ENCODE measurements around the gene MYRF. TPM values are rescaled to one million over a fixed set of nuclear protein-coding genes. Genes with fewer than 3 reads are reported as not detected.
A peak's percentile ranks its signal among the peaks of the same experiment; 100 is the strongest.

The MYRF gene
- total RNA-seq, 2 donors from 2014 or later = 1.2 to 5.9 TPM

DNA sequence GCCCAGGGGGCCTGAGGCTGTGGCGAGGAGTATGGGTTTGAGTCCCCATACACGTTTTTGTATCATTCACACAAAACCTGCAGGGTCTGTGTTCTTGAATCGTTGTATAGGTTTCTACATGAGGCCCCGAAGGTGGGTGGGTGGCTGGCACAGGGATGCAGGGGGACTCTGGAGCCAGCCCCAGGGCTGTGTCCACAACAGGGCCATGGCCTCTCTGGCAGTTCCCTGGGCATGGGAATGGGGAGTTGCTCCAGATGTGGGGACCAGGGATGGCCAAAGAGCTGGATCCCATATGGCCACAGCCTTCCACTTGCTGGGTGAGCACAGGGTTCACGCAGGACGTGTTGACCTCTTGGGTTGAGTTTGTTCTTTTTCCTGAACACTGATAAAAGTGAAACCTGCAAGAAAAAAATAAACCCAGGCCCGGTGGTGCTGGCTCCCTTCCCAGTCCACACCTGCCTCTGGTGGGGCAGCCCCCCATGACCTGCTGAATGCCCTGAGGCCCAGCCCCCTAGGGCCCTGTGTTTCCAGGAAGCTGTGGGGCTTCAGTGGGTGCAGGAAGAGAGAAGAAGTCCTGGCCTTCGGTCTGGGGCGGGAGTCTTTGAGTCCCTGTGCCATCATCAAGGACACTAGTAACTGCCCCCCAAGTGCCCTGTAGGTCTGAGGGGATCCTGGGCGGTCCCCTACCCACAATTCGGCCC lies 16.1 kb downstream of the MYRF start:
- H3K36me3 Mint-ChIP-seq (ENCODE audit: low read depth) = no peaks in the 10 kb centered on the region
- no peak overlapping the region for H3K27ac Mint-ChIP-seq
- H3K4me1 Mint-ChIP-seq = no peaks in the 10 kb centered on the region
- no peaks in the 10 kb centered on the region for H3K27me3 Mint-ChIP-seq
- H3K4me3 Mint-ChIP-seq = no peak overlapping the region
- ATAC-seq (replicated peaks) = no peak
- no peaks in the 10 kb centered on the region for H3K9me3 Mint-ChIP-seq

DNA sequence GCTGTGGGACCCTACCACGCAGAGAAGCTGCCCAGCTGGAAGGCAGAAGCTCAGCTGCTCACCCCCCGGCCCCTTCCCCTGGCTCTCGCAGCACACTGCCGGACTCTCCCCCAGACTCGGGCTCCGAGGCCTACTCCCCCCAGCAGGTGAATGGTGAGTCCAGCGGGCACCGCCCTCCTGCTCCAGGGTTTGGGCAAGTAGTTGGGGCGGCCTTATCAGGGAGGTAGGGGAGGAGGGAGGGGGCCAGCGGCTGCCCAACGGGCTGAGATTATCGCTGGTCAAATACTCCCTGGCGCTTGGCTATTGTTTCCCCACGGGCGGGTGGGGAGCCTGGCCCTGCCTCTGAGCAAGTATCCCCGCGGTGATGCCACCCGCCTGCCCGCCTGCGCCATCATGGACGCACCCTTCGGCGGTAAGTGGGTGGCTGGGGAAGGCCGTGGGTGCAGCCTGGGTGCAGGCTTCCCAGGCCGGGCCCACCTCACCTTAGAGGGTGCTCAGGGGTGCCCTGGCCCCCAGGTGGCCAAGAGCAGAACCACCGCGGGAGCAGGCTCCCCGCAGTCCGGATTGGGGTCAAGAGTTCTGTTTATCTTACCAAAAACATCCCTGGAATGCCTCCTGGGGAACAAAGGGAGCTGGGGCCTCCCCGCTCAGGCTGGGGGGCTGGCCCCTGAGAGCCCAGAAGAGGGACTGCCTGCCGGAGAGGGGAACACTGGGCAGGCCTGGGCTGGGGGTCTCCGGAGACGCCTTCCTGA lies 16.9 kb downstream of the MYRF start:
- no peaks in the 10 kb centered on the region for H3K36me3 Mint-ChIP-seq (ENCODE audit: low read depth)
- no peak overlapping the region for H3K4me3 Mint-ChIP-seq
- no peak overlapping the region for H3K27ac Mint-ChIP-seq
- H3K9me3 Mint-ChIP-seq = no peaks in the 10 kb centered on the region
- H3K4me1 Mint-ChIP-seq = no peaks in the 10 kb centered on the region
- ATAC-seq (replicated peaks) = no peak
- no peaks in the 10 kb centered on the region for H3K27me3 Mint-ChIP-seq

DNA sequence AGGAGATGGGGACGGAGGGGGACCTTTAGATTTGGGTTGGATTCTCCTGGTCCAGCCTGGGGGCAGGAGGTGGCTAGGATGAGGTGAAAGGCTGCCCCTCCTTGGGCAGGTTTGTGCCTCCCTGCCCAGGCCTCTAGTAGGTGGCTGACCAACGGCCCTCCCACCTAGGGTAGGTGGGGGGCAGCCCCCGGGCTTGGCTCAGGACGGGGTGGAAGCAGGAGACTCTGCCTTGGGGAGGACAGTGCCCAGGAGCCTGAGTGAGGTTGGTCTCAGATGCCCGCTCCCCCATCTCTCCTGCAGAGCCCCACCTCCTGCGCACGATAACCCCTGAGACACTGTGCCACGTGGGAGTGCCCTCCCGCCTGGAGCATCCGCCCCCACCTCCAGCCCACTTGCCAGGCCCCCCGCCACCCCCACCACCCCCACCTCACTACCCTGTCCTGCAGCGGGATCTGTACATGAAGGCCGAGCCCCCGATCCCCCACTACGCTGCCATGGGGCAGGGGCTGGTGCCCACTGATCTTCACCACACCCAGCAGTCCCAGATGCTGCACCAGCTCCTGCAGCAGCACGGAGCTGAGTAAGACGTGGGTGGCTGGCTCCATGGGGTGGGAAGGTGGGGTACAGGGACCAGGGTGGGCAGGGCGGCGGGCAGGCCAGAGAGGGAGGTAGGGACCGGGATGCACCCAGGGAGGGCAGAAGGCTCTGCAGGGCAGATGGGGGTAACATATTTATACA lies 17.7 kb downstream of the MYRF start:
- no peak overlapping the region for H3K4me3 Mint-ChIP-seq
- no peaks in the 10 kb centered on the region for H3K4me1 Mint-ChIP-seq
- H3K27ac Mint-ChIP-seq = no peak overlapping the region

GRCh38 chr11:61771195-61771894 lies 18.9 kb downstream of the MYRF start:
- Mint-ChIP-seq H3K36me3 (ENCODE audit: low read depth) (no peaks in the 10 kb centered on the region), H3K27ac (peak overlapping the region; percentile 74), H3K27me3 (no peaks in the 10 kb centered on the region), H3K4me1 (no peaks in the 10 kb centered on the region), H3K9me3 (no peaks in the 10 kb centered on the region), H3K4me3 (no peak overlapping the region)
- ATAC-seq (replicated peaks) = no peak

More for the DNA sequence above, 17.7 kb downstream of the MYRF start:
- no peaks in the 10 kb centered on the region for H3K9me3 Mint-ChIP-seq
- H3K36me3 Mint-ChIP-seq (ENCODE audit: low read depth) = no peaks in the 10 kb centered on the region
- no peaks in the 10 kb centered on the region for H3K27me3 Mint-ChIP-seq
- no peak for ATAC-seq (replicated peaks)

DNA sequence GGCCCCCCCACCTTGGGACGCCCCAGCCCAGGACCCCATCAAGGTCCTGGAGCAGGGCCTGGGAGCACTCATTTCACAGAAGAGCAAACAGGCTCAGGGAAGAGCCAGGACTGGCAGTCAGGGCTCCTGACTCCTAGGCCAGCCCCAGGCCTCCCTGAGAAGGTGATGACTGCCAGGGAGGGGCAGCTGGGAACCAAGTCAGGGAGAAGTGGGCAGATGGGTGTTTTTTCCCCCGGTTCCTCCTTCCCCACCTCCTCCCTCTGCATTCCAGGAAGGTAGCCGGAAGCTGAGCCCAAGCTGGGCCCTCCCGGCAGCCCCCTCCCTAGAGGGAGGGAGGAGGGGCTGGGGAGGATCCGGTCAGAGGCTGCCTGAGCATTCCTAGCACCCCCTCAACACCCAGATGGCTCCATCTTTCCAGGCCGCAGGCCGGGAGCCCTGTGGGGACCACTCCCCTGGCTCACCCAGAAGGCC lies 19.6 kb downstream of the MYRF start:
- no peaks in the 10 kb centered on the region for H3K36me3 Mint-ChIP-seq (ENCODE audit: low read depth)
- ATAC-seq (replicated peaks) = no peak
- H3K9me3 Mint-ChIP-seq = no peaks in the 10 kb centered on the region
- no peaks in the 10 kb centered on the region for H3K27me3 Mint-ChIP-seq
- no peak overlapping the region for H3K4me3 Mint-ChIP-seq
- H3K27ac Mint-ChIP-seq = no peak overlapping the region
- H3K4me1 Mint-ChIP-seq = no peaks in the 10 kb centered on the region

DNA sequence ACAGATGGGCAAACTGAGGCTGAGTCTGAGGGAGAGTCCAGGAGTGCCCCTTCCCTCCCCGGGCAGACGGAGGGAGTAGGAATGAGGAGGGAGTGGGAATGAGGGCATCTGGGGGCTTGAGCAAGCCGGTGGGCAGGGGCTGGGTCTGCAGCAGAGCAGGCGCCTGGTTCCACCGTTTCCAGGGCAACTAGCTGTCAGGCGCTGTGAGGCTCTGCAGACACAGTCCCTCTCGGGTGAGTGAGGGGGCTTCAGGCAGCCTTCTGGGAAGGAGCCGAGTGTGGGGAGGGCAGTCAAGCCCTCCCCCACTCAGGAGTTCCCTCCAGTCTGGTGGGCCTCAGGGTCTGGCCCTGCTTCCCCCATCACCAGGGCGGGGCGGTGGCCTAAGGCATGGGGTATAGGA lies 20.9 kb downstream of the MYRF start:
- no peaks in the 10 kb centered on the region for H3K27me3 Mint-ChIP-seq
- no peak overlapping the region for H3K4me3 Mint-ChIP-seq
- no peak for ATAC-seq (replicated peaks)
- H3K4me1 Mint-ChIP-seq = no peaks in the 10 kb centered on the region
- peak overlapping the region; percentile 59 for H3K27ac Mint-ChIP-seq
- no peaks in the 10 kb centered on the region for H3K36me3 Mint-ChIP-seq (ENCODE audit: low read depth)
- H3K9me3 Mint-ChIP-seq = no peaks in the 10 kb centered on the region

GRCh38 chr11:61773809-61774208 lies 21.4 kb downstream of the MYRF start:
- Mint-ChIP-seq H3K27ac (no peak overlapping the region), H3K27me3 (no peaks in the 10 kb centered on the region), H3K4me1 (no peaks in the 10 kb centered on the region), H3K4me3 (no peak overlapping the region), H3K36me3 (ENCODE audit: low read depth) (no peaks in the 10 kb centered on the region), H3K9me3 (no peaks in the 10 kb centered on the region)
- ATAC-seq (replicated peaks) = no peak

DNA sequence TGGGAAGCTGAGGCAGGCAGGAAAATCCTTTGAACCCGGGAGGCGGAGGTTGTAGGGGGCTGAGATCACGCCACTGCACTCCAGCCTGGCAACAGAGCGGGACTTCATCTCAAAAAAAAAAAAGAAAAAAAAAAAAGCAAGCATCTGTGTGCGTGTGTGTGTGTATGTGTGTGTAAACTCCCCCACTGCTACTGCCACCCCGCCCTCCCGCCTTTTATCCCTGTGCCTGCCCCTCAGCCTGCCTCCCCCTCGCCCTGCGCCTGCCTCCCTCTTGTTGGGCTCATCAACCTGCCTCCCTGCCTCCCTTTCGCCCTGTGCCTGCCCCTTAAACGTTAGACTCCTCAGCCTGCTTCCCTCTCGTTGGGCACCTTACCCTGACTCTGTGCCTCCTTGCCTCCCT lies 22.0 kb downstream of the MYRF start:
- H3K9me3 Mint-ChIP-seq = no peaks in the 10 kb centered on the region
- H3K36me3 Mint-ChIP-seq (ENCODE audit: low read depth) = no peaks in the 10 kb centered on the region
- ATAC-seq (replicated peaks) = no peak
- no peak overlapping the region for H3K27ac Mint-ChIP-seq
- H3K4me1 Mint-ChIP-seq = no peaks in the 10 kb centered on the region
- no peak overlapping the region for H3K4me3 Mint-ChIP-seq
- no peaks in the 10 kb centered on the region for H3K27me3 Mint-ChIP-seq

GRCh38 chr11:61775106-61775505 lies 22.7 kb downstream of the MYRF start:
- no peaks in the 10 kb centered on the region for H3K4me1 Mint-ChIP-seq
- no peaks in the 10 kb centered on the region for H3K27me3 Mint-ChIP-seq
- no peaks in the 10 kb centered on the region for H3K9me3 Mint-ChIP-seq

GRCh38 chr11:61775606-61776554 lies 23.4 kb downstream of the MYRF start:
- Mint-ChIP-seq H3K4me1 (no peaks in the 10 kb centered on the region), H3K4me3 (peak overlapping the region; percentile 39), H3K36me3 (ENCODE audit: low read depth) (no peaks in the 10 kb centered on the region), H3K27me3 (no peaks in the 10 kb centered on the region), H3K27ac (no peak overlapping the region), H3K9me3 (no peaks in the 10 kb centered on the region)
- ATAC-seq (replicated peaks) = no peak

More at GRCh38 chr11:61775106-61775505, 22.7 kb downstream of the MYRF start:
- no peak overlapping the region for H3K4me3 Mint-ChIP-seq
- no peak for ATAC-seq (replicated peaks)
- no peaks in the 10 kb centered on the region for H3K36me3 Mint-ChIP-seq (ENCODE audit: low read depth)
- H3K27ac Mint-ChIP-seq = no peak overlapping the region

- peak; percentile 68 for ATAC-seq (replicated peaks)
- Mint-ChIP-seq H3K4me1 (no peaks in the 10 kb centered on the region), H3K27me3 (no peaks in the 10 kb centered on the region), H3K9me3 (no peaks in the 10 kb centered on the region), H3K4me3 (peak overlapping the region; percentile 39), H3K36me3 (ENCODE audit: low read depth) (no peaks in the 10 kb centered on the region), H3K27ac (no peak overlapping the region)
These were observed 24.2 kb downstream of the MYRF start for GRCh38 chr11:61776561-61777075.

DNA sequence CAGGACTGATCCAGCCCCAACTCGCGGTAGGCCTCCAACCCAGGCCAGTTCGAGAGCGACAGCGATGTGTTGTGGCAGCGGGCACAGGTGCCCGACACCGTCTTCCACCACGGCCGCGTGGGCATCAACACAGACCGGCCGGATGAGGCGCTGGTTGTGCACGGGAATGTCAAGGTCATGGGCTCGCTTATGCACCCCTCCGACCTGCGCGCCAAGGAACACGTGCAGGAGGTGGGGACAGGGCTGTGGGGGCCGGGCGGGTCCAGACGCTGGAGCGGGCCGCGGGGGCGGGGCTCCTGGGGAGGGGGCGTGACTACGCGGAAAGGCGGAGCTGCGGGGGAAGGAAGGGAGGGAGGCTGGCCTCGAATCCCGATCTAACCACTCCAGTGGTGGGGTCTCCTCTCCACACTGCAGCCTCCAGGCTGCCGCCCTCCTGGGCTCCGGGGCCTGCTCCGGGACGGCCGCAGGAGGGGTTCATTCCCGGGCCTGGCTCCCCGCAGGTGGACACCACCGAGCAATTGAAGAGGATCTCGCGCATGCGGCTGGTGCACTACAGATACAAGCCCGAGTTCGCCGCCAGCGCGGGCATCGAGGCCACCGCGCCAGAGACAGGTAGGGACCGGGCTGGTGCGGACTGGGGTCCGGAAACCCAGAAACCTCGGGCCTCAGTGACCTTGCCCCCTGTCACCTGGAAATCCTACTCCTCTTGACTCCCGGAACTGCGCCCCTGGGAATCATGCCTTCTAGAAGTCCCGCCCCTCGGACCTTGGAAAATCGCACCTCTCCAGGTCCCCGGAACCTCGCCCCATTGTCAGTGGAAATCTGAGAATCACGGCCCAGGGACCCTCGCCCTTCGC lies 25.0 kb downstream of the MYRF start:
- ATAC-seq (replicated peaks) = peak; percentile 36
- no peak overlapping the region for H3K27ac Mint-ChIP-seq

More for the DNA sequence above, 25.0 kb downstream of the MYRF start:
- Mint-ChIP-seq H3K9me3 (no peaks in the 10 kb centered on the region), H3K4me1 (no peaks in the 10 kb centered on the region), H3K36me3 (ENCODE audit: low read depth) (no peaks in the 10 kb centered on the region), H3K4me3 (peak overlapping the region; percentile 52), H3K27me3 (no peaks in the 10 kb centered on the region)

Data from activated T-helper 17 cell treated with anti-CD3 and anti-CD28 coated beads, Interleukin-2, amount 50 U/mL, for 72 hours (primary cell).